Measurements from ENCODE around the gene HSD17B8.

HSD17B8 gene

GRCh38 chr6:33204415-33205190, at the start of gene HSD17B8:
Gene HSD17B8, plus strand, starts transcription at chr6:33204655. Its CDS starts 14 bp downstream, at chr6:33204669.
- peak; percentile 94 for DNase-seq

- no peak for DNase-seq
These were observed 47.9 kb upstream of the HSD17B8 start for GRCh38 chr6:33156561-33156960.

GRCh38 chr6:33156964-33157363, 47.5 kb upstream of the HSD17B8 start:
- DNase-seq, result no peak

- no peak for DNase-seq
These were observed 44.4 kb upstream of the HSD17B8 start for GRCh38 chr6:33160096-33160495.

- peak; percentile 91 for DNase-seq
These were observed 43.6 kb upstream of the HSD17B8 start for GRCh38 chr6:33160728-33161344.

- DNase-seq, result peak; percentile 74
These were observed 42.8 kb upstream of the HSD17B8 start for GRCh38 chr6:33161354-33162331.

- DNase-seq, result no peak
These were observed 40.9 kb upstream of the HSD17B8 start for GRCh38 chr6:33163540-33163939.

GRCh38 chr6:33164176-33164575, 40.3 kb upstream of the HSD17B8 start:
- DNase-seq, result no peak

GRCh38 chr6:33164665-33165373, 39.6 kb upstream of the HSD17B8 start:
- no peak for DNase-seq

- no peak for DNase-seq
These were observed 38.7 kb upstream of the HSD17B8 start for GRCh38 chr6:33165581-33166258.

- DNase-seq, result no peak
These were observed 38.1 kb upstream of the HSD17B8 start for GRCh38 chr6:33166363-33166762.

- DNase-seq, result no peak
These were observed 37.6 kb upstream of the HSD17B8 start for GRCh38 chr6:33166811-33167210.

GRCh38 chr6:33167374-33168283, 36.8 kb upstream of the HSD17B8 start:
- no peak for DNase-seq

- DNase-seq, result no peak
These were observed 36.2 kb upstream of the HSD17B8 start for GRCh38 chr6:33168284-33168601.

- no peak for DNase-seq
These were observed 35.8 kb upstream of the HSD17B8 start for GRCh38 chr6:33168639-33169038.

GRCh38 chr6:33169291-33170175, 34.9 kb upstream of the HSD17B8 start:
- no peak for DNase-seq

- no peak for DNase-seq
These were observed 34.1 kb upstream of the HSD17B8 start for GRCh38 chr6:33170176-33171015.

GRCh38 chr6:33171016-33171879, 33.2 kb upstream of the HSD17B8 start:
- no peak for DNase-seq

Measured in hematopoietic multipotent progenitor cell treated with erythropoietin and hydrocortisone succinate and interleukin-3 and kit ligand, for 8 days (in vitro differentiated cells).